ENCODE data around the gene MAGI1.

Gene MAGI1

DNA sequence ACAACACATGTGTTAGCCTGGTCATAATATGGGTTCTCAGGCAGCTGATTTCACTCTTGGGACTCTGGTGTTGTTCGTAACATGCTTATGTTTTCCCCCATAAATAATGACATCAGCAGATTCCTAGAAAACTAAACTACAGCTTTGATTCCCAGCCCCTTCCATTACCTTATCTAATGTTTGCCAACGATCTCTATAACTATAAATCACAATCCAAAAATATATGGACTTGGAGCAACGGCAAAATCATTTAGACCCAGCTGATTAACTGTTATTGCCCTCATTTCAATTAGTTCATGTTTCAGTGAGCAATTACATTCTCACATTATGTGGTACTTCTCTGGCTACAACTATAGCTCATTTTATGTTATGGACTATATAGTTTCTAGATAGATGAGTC, 531.3 kb downstream of the MAGI1 start:
- Histone ChIP-seq H2AFZ (ENCODE audit: low read depth) (no peak overlapping the region), H3K4me1 (ENCODE audit: low read depth, poor library complexity, severe bottlenecking) (no peaks in the 10 kb centered on the region), H3K79me2 (ENCODE audit: insufficient read depth, low read depth) (no peaks in the 10 kb centered on the region), H3K4me3 (IDR thresholded peaks at IDR 0.05; ENCODE audit: insufficient read depth, low read depth, low read length) (no peak overlapping the region), H3K27ac (no peak overlapping the region), H3K9ac (no peak overlapping the region), H4K20me1 (ENCODE audit: insufficient read depth) (no peaks in the 10 kb centered on the region), H3K27me3 (ENCODE audit: insufficient read depth, low read depth) (no peaks in the 10 kb centered on the region), H3K36me3 (ENCODE audit: insufficient read depth) (no peaks in the 10 kb centered on the region), H3K4me2 (no peak overlapping the region)
- TF ChIP-seq, protein P1, sequence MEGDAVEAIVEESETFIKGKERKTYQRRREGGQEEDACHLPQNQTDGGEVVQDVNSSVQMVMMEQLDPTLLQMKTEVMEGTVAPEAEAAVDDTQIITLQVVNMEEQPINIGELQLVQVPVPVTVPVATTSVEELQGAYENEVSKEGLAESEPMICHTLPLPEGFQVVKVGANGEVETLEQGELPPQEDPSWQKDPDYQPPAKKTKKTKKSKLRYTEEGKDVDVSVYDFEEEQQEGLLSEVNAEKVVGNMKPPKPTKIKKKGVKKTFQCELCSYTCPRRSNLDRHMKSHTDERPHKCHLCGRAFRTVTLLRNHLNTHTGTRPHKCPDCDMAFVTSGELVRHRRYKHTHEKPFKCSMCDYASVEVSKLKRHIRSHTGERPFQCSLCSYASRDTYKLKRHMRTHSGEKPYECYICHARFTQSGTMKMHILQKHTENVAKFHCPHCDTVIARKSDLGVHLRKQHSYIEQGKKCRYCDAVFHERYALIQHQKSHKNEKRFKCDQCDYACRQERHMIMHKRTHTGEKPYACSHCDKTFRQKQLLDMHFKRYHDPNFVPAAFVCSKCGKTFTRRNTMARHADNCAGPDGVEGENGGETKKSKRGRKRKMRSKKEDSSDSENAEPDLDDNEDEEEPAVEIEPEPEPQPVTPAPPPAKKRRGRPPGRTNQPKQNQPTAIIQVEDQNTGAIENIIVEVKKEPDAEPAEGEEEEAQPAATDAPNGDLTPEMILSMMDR (conservative IDR thresholded peaks at IDR 0.05; ENCODE audit: low read depth, low read length): no peak

DNA sequence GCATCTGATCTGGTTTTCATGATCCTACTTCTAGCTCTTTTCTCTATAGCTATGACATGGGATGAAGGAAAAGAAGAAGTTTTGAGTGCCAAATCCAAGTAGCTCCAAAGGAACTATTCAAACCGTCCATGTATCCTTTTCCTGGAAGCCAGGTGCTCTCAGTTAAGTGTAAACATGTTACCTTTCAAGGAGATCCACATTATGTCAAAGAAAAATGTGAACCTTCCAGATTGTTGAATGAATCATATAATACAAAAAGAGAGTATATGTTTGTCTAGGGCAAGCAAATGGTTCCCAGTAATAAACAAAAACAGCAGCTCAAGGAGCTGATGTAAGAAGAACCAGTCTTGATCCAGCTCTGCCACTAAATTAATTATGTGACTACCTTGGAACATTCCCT, 534.9 kb downstream of the MAGI1 start:
- no peak overlapping the region for H3K4me3 ChIP-seq (IDR thresholded peaks at IDR 0.05; ENCODE audit: insufficient read depth, low read depth, low read length)
- TF ChIP-seq, protein P1 (conservative IDR thresholded peaks at IDR 0.05; ENCODE audit: low read depth, low read length): no peak
- H3K9ac ChIP-seq: no peak overlapping the region
- H3K27ac ChIP-seq: no peak overlapping the region
- no peak overlapping the region for H3K4me2 ChIP-seq
- H3K4me1 ChIP-seq (ENCODE audit: low read depth, poor library complexity, severe bottlenecking): no peaks in the 10 kb centered on the region
- no peaks in the 10 kb centered on the region for H4K20me1 ChIP-seq (ENCODE audit: insufficient read depth)
- H3K79me2 ChIP-seq (ENCODE audit: insufficient read depth, low read depth): no peaks in the 10 kb centered on the region
- no peaks in the 10 kb centered on the region for H3K27me3 ChIP-seq (ENCODE audit: insufficient read depth, low read depth)
- no peak overlapping the region for H2AFZ ChIP-seq (ENCODE audit: low read depth)
- H3K36me3 ChIP-seq (ENCODE audit: insufficient read depth): no peaks in the 10 kb centered on the region

DNA sequence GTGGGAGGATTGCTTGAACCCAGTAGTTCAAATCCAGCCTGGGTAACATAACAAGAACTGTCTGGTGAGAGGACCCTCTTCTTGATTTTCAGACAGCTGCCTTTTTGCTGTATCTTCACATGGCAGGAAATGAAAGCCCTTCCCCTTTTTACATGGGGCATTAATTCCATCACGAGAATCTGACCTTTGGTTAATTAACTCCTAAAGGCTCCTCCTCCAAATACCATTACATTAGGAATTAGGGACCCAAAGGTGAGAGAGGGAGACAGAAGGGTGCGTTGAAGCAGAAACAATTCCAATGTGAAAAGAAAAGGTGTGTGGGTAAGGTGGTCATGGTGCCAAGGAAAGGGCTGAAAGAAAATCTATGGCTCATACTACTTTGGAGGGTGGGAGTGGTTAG, 536.2 kb downstream of the MAGI1 start:
- TF ChIP-seq, protein P1 (conservative IDR thresholded peaks at IDR 0.05; ENCODE audit: low read depth, low read length): no peak
- Histone ChIP-seq H3K27ac (no peak overlapping the region), H3K4me1 (ENCODE audit: low read depth, poor library complexity, severe bottlenecking) (no peaks in the 10 kb centered on the region), H4K20me1 (ENCODE audit: insufficient read depth) (no peaks in the 10 kb centered on the region), H3K9ac (no peak overlapping the region), H3K27me3 (ENCODE audit: insufficient read depth, low read depth) (no peaks in the 10 kb centered on the region), H3K79me2 (ENCODE audit: insufficient read depth, low read depth) (no peaks in the 10 kb centered on the region), H3K4me3 (IDR thresholded peaks at IDR 0.05; ENCODE audit: insufficient read depth, low read depth, low read length) (no peak overlapping the region), H3K4me2 (no peak overlapping the region), H3K36me3 (ENCODE audit: insufficient read depth) (no peaks in the 10 kb centered on the region), H2AFZ (ENCODE audit: low read depth) (no peak overlapping the region)

DNA sequence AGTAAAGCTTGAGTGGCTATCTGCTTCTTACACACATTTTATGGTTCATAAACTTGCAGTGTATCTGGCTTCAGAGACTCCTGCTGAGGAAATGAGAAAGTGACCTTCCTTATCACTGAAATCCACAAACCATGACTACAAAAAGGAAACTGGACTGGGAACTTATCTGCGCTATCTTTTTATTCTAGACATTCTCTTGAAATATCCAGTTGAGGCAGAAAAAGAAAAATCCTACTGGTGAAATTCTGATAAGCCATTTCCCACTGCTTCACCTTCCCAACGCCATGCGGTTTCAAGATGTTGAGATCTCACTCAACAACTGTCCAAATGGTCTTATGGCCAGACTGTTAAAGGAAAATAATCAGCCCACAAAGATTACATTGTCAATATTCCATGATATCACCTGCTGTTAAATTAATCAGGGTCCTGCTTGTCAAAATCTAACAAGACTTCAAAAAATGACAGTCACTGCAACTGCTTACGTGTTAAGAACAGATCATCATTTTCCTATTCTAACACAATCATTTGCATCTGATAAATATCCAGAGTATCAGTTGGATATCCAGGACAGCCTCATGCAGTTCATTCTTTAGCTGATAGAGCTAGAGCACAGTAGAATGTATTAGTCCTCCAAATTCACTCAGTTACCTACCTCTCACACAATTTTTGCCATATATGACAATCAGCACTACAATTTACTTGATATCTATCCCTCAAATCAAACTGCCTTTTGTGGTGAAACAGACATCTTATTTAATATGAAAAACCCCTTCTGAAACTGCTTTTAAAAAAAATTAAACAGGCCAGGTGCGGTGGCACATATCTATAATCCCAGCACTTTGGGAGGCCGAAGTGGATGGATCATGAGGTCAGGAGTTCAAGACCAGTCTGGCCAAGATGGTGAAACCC, 538.1 kb downstream of the MAGI1 start:
- no peak overlapping the region for H3K4me2 ChIP-seq
- TF ChIP-seq, protein P1 (conservative IDR thresholded peaks at IDR 0.05; ENCODE audit: low read depth, low read length): no peak

More for the DNA sequence above, 538.1 kb downstream of the MAGI1 start:
- no peak overlapping the region for H3K9ac ChIP-seq
- H3K27me3 ChIP-seq (ENCODE audit: insufficient read depth, low read depth): no peaks in the 10 kb centered on the region
- no peaks in the 10 kb centered on the region for H4K20me1 ChIP-seq (ENCODE audit: insufficient read depth)
- no peaks in the 10 kb centered on the region for H3K79me2 ChIP-seq (ENCODE audit: insufficient read depth, low read depth)
- no peak overlapping the region for H3K27ac ChIP-seq
- no peaks in the 10 kb centered on the region for H3K36me3 ChIP-seq (ENCODE audit: insufficient read depth)
- no peak overlapping the region for H3K4me3 ChIP-seq (IDR thresholded peaks at IDR 0.05; ENCODE audit: insufficient read depth, low read depth, low read length)
- no peaks in the 10 kb centered on the region for H3K4me1 ChIP-seq (ENCODE audit: low read depth, poor library complexity, severe bottlenecking)
- H2AFZ ChIP-seq (ENCODE audit: low read depth): no peak overlapping the region
